Measurements from ENCODE around the gene CHTF18. TPM values are rescaled to one million over a fixed set of nuclear protein-coding genes. Genes with fewer than 3 reads are reported as not detected.

Gene CHTF18
- total RNA-seq, 1 donor from 2014 or later: 14.8 TPM

DNA sequence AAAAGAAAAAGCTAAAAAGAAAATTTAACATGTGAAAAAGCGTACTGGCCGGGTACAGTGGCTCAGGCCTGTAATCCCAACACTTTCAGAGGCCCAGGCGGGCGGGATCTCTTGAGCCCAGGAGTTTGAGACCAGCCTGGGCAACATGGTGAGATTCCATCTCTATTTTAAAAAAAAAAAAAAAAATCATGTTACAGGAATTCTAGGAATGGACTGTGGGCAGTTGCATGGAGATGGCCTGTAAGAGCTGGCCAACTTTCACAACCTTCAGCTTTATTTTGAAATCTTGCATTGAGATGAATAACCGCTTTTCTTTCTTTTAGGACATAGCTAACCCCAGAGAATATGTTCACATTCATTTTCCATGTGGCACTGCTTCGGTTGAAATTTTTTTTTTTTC, 39.4 kb upstream of the CHTF18 start:
- no peak overlapping the region for H3K4me2 ChIP-seq (ENCODE audit: low read length)
- no peak overlapping the region for H3K27ac ChIP-seq (ENCODE audit: low read depth, low read length)
- DNase-seq (ENCODE audit: low read depth) (peak; percentile 73), FAIRE-seq (no peak)
- H3K36me3 ChIP-seq (ENCODE audit: insufficient read depth, low read length): no peaks in the 10 kb centered on the region
- H3K9ac ChIP-seq (ENCODE audit: low read length): no peak overlapping the region
- H3K4me1 ChIP-seq (ENCODE audit: insufficient read depth, low read length): peaks cover 8% of the 10 kb centered on the region
- H3K4me3 ChIP-seq (ENCODE audit: insufficient read depth, low read depth, low read length): no peak overlapping the region
- TF ChIP-seq, protein P1, sequence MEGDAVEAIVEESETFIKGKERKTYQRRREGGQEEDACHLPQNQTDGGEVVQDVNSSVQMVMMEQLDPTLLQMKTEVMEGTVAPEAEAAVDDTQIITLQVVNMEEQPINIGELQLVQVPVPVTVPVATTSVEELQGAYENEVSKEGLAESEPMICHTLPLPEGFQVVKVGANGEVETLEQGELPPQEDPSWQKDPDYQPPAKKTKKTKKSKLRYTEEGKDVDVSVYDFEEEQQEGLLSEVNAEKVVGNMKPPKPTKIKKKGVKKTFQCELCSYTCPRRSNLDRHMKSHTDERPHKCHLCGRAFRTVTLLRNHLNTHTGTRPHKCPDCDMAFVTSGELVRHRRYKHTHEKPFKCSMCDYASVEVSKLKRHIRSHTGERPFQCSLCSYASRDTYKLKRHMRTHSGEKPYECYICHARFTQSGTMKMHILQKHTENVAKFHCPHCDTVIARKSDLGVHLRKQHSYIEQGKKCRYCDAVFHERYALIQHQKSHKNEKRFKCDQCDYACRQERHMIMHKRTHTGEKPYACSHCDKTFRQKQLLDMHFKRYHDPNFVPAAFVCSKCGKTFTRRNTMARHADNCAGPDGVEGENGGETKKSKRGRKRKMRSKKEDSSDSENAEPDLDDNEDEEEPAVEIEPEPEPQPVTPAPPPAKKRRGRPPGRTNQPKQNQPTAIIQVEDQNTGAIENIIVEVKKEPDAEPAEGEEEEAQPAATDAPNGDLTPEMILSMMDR (IDR thresholded peaks at IDR 0.05; ENCODE audit: insufficient read depth, low read depth, low read length): no peak
- no peak for TF ChIP-seq EZH2 (IDR thresholded peaks at IDR 0.05; ENCODE audit: insufficient read depth, low read length)
- peaks cover 5% of the 10 kb centered on the region for H3K4me1 Mint-ChIP-seq (ENCODE audit: low read depth, unreplicated experiment)
- no peaks in the 10 kb centered on the region for H4K20me1 ChIP-seq (ENCODE audit: insufficient read depth, low read length)
- no peaks in the 10 kb centered on the region for H3K9me3 ChIP-seq (ENCODE audit: insufficient read depth, low read depth, low read length)
- peaks cover 12% of the 10 kb centered on the region for H3K27me3 Mint-ChIP-seq (ENCODE audit: low read depth, unreplicated experiment)
- no peaks in the 10 kb centered on the region for H3K79me2 ChIP-seq (ENCODE audit: insufficient read depth, low read length)
- no peak overlapping the region for H3K4me3 Mint-ChIP-seq (ENCODE audit: unreplicated experiment)
- no peak overlapping the region for H2AFZ ChIP-seq (ENCODE audit: low read depth, low read length)
- H3K27me3 ChIP-seq (ENCODE audit: insufficient read depth, low read length): peaks cover 2% of the 10 kb centered on the region
- peak overlapping the region; percentile 58 for H3K27ac Mint-ChIP-seq (ENCODE audit: unreplicated experiment)
- no peaks in the 10 kb centered on the region for H3K9me3 Mint-ChIP-seq (ENCODE audit: unreplicated experiment)
- no peaks in the 10 kb centered on the region for H3K36me3 Mint-ChIP-seq (ENCODE audit: low read depth, unreplicated experiment)

DNA sequence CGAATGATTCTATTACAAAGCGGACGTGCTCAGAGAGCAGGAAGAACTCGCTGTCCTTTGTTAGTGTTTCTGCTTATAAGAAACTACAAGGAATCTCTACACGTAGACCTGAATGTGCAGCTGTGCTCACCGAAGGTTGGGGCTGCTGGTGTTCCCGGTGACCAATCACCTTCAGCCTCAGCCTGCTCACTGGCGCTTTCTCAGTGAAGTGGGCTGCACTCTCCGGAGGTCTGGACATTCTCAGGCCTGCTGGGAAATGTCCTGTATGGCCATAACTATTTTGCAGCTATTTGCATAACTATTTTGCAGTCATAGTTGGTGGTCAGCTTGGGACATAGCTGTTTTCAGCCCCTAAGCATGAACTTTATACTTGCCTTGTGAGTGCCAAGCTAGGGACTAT, 37.9 kb upstream of the CHTF18 start:
- Histone ChIP-seq H2AFZ (ENCODE audit: low read depth, low read length) (no peak overlapping the region), H3K4me3 (ENCODE audit: insufficient read depth, low read depth, low read length) (no peak overlapping the region), H3K9ac (ENCODE audit: low read length) (no peak overlapping the region), H3K4me2 (ENCODE audit: low read length) (no peak overlapping the region), H3K79me2 (ENCODE audit: insufficient read depth, low read length) (no peaks in the 10 kb centered on the region), H3K9me3 (ENCODE audit: insufficient read depth, low read depth, low read length) (no peaks in the 10 kb centered on the region), H3K27me3 (ENCODE audit: insufficient read depth, low read length) (peaks cover 2% of the 10 kb centered on the region), H3K4me1 (ENCODE audit: insufficient read depth, low read length) (peaks cover 8% of the 10 kb centered on the region), H3K36me3 (ENCODE audit: insufficient read depth, low read length) (no peaks in the 10 kb centered on the region), H3K27ac (ENCODE audit: low read depth, low read length) (no peak overlapping the region), H4K20me1 (ENCODE audit: insufficient read depth, low read length) (no peaks in the 10 kb centered on the region)
- no peak for TF ChIP-seq EZH2 (IDR thresholded peaks at IDR 0.05; ENCODE audit: insufficient read depth, low read length)
- TF ChIP-seq, protein P1 (IDR thresholded peaks at IDR 0.05; ENCODE audit: insufficient read depth, low read depth, low read length): no peak
- Mint-ChIP-seq H3K9me3 (ENCODE audit: unreplicated experiment) (no peaks in the 10 kb centered on the region), H3K27me3 (ENCODE audit: low read depth, unreplicated experiment) (peaks cover 12% of the 10 kb centered on the region), H3K27ac (ENCODE audit: unreplicated experiment) (no peak overlapping the region), H3K4me1 (ENCODE audit: low read depth, unreplicated experiment) (peaks cover 5% of the 10 kb centered on the region), H3K36me3 (ENCODE audit: low read depth, unreplicated experiment) (no peaks in the 10 kb centered on the region), H3K4me3 (ENCODE audit: unreplicated experiment) (no peak overlapping the region)
- FAIRE-seq (no peak), DNase-seq (ENCODE audit: low read depth) (no peak)

DNA sequence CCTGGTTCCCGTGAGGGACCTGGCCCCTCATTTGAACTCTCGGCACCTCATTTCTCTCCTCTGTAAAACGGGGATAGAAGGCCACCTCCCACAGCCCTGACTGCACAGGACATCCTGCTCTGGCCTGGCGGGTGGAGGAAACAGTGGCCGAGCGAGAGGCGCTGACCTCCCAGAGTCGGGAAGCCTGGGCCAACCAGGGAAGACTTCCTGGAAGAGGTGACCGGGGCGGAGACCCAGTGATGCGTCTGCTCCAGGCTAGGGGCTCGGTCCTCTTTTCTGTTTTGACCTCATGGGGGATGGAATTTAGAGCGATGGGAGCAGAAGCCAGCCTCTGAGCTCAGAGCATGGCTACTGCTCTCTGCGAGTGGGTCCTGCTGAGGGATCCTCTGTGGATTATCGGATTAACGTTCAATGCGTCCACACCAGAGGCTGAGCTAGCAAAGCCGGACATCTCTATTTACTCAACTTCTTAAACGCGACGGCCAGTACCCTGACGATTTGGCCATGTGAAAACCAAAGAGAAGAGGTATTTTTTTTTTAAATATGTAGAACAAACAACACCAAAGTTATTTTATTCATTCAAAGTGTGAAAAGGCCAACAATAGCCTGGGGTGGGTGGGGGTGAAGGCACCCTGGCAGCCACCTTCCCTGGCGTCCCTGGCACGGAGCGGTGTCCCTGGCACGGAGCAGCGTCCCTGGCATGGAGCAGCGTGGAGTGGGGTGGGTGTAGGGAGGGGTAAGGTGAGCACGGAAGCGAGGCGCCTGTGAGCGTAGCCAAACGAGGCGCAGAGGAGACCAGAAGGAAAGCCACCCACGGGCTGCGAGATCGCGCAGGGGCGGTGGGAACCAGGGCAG, 37.0 kb upstream of the CHTF18 start:
- no peak for FAIRE-seq
- H3K9ac ChIP-seq (ENCODE audit: low read length): no peak overlapping the region
- no peak overlapping the region for H2AFZ ChIP-seq (ENCODE audit: low read depth, low read length)
- Mint-ChIP-seq H3K4me1 (ENCODE audit: low read depth, unreplicated experiment) (peaks cover 5% of the 10 kb centered on the region), H3K27me3 (ENCODE audit: low read depth, unreplicated experiment) (peaks cover 12% of the 10 kb centered on the region), H3K36me3 (ENCODE audit: low read depth, unreplicated experiment) (no peaks in the 10 kb centered on the region), H3K27ac (ENCODE audit: unreplicated experiment) (no peak overlapping the region), H3K9me3 (ENCODE audit: unreplicated experiment) (peaks cover 2% of the 10 kb centered on the region), H3K4me3 (ENCODE audit: unreplicated experiment) (no peak overlapping the region)
- no peak overlapping the region for H3K4me3 ChIP-seq (ENCODE audit: insufficient read depth, low read depth, low read length)
- H3K4me1 ChIP-seq (ENCODE audit: insufficient read depth, low read length): peaks cover 8% of the 10 kb centered on the region
- no peak for DNase-seq (ENCODE audit: low read depth)
- no peaks in the 10 kb centered on the region for H3K79me2 ChIP-seq (ENCODE audit: insufficient read depth, low read length)
- no peaks in the 10 kb centered on the region for H3K9me3 ChIP-seq (ENCODE audit: insufficient read depth, low read depth, low read length)
- peak overlapping the region; percentile 22 for H3K4me2 ChIP-seq (ENCODE audit: low read length)
- no peak overlapping the region for H3K27ac ChIP-seq (ENCODE audit: low read depth, low read length)
- no peaks in the 10 kb centered on the region for H4K20me1 ChIP-seq (ENCODE audit: insufficient read depth, low read length)
- H3K27me3 ChIP-seq (ENCODE audit: insufficient read depth, low read length): peaks cover 2% of the 10 kb centered on the region
- no peaks in the 10 kb centered on the region for H3K36me3 ChIP-seq (ENCODE audit: insufficient read depth, low read length)
- TF ChIP-seq EZH2 (IDR thresholded peaks at IDR 0.05; ENCODE audit: insufficient read depth, low read length): no peak
- TF ChIP-seq, protein P1 (IDR thresholded peaks at IDR 0.05; ENCODE audit: insufficient read depth, low read depth, low read length): no peak
